Neural progenitor cell (in vitro differentiated cells): ENCODE results near the gene CDH2. TPM values are rescaled to one million over a fixed set of nuclear protein-coding genes. Genes with fewer than 3 reads are reported as not detected.
A peak's percentile ranks its signal among the peaks of the same experiment; 100 is the strongest.

Experiments used
- DNase-seq: peaks from one replicate; pipeline ENCODE4 v3.0.0-alpha.2; 2016; ENCODE audit warnings: low spot score
- H2AFZ ChIP-seq: fragments of 200-600 bp; sonication (generic); replicated peaks from 2 replicates; pipeline ENCODE4 v1.6.1; 2016; ENCODE audit warnings: antibody characterized with exemption
- H3F3A ChIP-seq: fragments of 200-600 bp; sonication (generic); 2 replicates; pipeline ENCODE4 v1.6.1; 2016; ENCODE audit warnings: antibody characterized with exemption, low read depth
- H3K27ac ChIP-seq: fragments of 200-600 bp; sonication (generic); 2 replicates; pipeline ENCODE4 v1.5.1; 2016; ENCODE audit warnings: mild to moderate bottlenecking
- H3K27me3 ChIP-seq: fragments of 200-600 bp; sonication (generic); 2 replicates; pipeline ENCODE4 v1.6.1; 2016; ENCODE audit warnings: mild to moderate bottlenecking, moderate library complexity
- H3K36me3 ChIP-seq: fragments of 200-600 bp; sonication (generic); 2 replicates; pipeline ENCODE4 v1.5.1; 2016
- H3K4me1 ChIP-seq: fragments of 200-600 bp; sonication (generic); 2 replicates; pipeline ENCODE4 v1.6.1; 2016; ENCODE audit warnings: mixed run types
- H3K4me2 ChIP-seq: fragments of 200-600 bp; sonication (generic); 2 replicates; pipeline ENCODE4 v1.6.1; 2016
- H3K4me3 ChIP-seq: fragments of 200-600 bp; sonication (generic); 2 replicates; pipeline ENCODE4 v1.5.1; 2016
- H3K79me2 ChIP-seq: fragments of 200-600 bp; sonication (generic); 2 replicates; pipeline ENCODE4 v1.6.1; 2016; ENCODE audit warnings: low read depth
- H3K9ac ChIP-seq: fragments of 200-600 bp; sonication (generic); 2 replicates; pipeline ENCODE4 v1.6.1; 2016
- H3K9me3 ChIP-seq: fragments of 200-600 bp; sonication (generic); 2 replicates; pipeline ENCODE4 v1.5.1; 2016; ENCODE audit warnings: low read depth
- H4K20me1 ChIP-seq: fragments of 200-600 bp; sonication (generic); 2 replicates; pipeline ENCODE4 v1.6.1; 2016; ENCODE audit warnings: low read depth
- H3K27ac Mint-ChIP-seq: 3 replicates; pipeline ENCODE4 v1.8.0; 2021; ENCODE audit warnings: mixed read lengths
- H3K27me3 Mint-ChIP-seq: 2 replicates; pipeline ENCODE4 v1.8.0; 2022; ENCODE audit warnings: low read depth, mild to moderate bottlenecking, inconsistent platforms, moderate library complexity, mixed read lengths; ENCODE audit not compliant: insufficient read depth
- H3K36me3 Mint-ChIP-seq: 3 replicates; pipeline ENCODE4 v1.8.0; 2021; ENCODE audit warnings: mixed read lengths
- H3K4me1 Mint-ChIP-seq: 3 replicates; pipeline ENCODE4 v1.8.0; 2021; ENCODE audit warnings: mixed read lengths
- H3K4me3 Mint-ChIP-seq: 3 replicates; pipeline ENCODE4 v1.8.0; 2021; ENCODE audit warnings: mild to moderate bottlenecking, moderate library complexity, mixed read lengths
- H3K9me3 Mint-ChIP-seq: 3 replicates; pipeline ENCODE4 v1.8.0; 2020; ENCODE audit warnings: mixed read lengths
- EZH2 ChIP-seq: fragments of 200-600 bp; sonication (generic); IDR thresholded peaks from 2 replicates; pipeline ENCODE4 v1.6.1; 2017; ENCODE audit warnings: antibody characterized with exemption, mild to moderate bottlenecking, moderate library complexity
- EZH2phosphoT487 ChIP-seq: fragments of 200-600 bp; sonication (generic); IDR thresholded peaks from 2 replicates; pipeline ENCODE4 v1.6.1; 2017; ENCODE audit warnings: antibody characterized with exemption
- total RNA-seq: library from RNA; depleted of rRNA; stranded (reverse); fragments of >200 nt; gene quantifications from 2 replicates; pipeline ENCODE4 v1.2.3, GENCODE V29; 2015; ENCODE audit warnings: low replicate concordance
- TF ChIP-seq, protein P1 (sequence below): fragments of 200-600 bp; sonication (generic); IDR thresholded peaks from 2 replicates; pipeline ENCODE4 v1.5.1; 2017; ENCODE audit warnings: antibody characterized with exemption, mild to moderate bottlenecking

Gene CDH2
- total RNA-seq, 1 donor from 2014 or later = 459 TPM

DNA sequence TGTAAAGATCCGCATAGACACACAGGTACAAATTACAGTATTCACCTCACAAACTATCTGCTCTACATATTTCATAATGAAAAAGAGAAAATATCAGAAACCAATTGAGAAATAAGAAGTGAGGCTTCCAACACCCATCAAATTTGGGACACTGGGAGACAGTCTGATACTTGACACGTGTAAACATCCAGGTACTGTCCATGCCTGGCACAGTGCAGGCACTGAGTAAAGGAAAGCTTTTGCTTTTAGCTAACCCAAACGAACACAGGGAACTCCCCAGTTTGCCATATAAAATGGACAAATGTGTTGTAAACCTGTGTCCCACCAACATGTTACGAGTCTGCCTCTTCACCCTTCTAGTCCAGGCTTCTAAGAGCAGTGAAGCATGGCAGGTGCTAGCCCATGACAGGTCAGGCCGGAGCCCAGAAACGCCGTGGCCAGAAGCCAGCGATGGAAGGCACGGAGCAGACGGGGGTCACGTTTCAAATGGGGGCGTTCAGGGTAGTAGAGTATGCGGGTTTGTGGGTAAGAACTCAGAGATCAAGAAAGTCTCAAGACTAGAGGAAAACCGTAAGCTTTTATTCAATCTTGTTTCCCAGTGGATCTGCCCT, 27.0 kb downstream of the CDH2 start:
- no peak overlapping the region for H3K27ac Mint-ChIP-seq

DNA sequence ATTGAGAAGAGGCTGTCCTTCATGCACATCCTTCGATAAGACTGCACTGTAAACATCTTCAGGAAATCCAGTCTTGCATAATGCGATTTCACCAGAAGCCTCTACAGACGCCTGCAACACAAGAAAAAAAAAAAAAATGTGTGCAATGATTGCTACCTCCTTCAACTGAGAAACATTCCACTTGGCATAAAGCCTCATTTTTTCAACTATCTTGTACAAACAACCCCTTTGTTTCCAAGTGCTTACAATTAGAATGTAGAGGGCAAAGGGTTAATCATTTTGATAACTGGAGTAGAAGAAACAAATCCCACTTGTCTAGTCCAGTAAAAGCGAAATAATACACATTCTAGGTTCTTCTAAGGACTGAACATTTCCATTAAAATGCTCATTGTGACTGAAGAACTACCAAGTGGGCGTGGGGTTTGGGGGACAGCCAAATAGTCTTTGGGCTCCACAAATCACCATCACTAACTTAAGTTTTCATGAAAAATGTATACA, 29.2 kb downstream of the CDH2 start:
- Histone ChIP-seq H3K4me1 (peaks cover 59% of the 10 kb centered on the region), H3K27me3 (no peaks in the 10 kb centered on the region), H3K36me3 (peaks cover 26% of the 10 kb centered on the region), H3K4me3 (no peak overlapping the region), H3K9ac (no peak overlapping the region), H4K20me1 (peaks cover 100% of the 10 kb centered on the region), H3K4me2 (peak overlapping the region; percentile 17), H3K79me2 (peaks cover 100% of the 10 kb centered on the region), H3K9me3 (no peaks in the 10 kb centered on the region), H3F3A (no peaks in the 10 kb centered on the region), H3K27ac (no peak overlapping the region), H2AFZ (no peak overlapping the region)
- H3K27me3 Mint-ChIP-seq = peaks cover 2% of the 10 kb centered on the region
- DNase-seq = no peak
- no peaks in the 10 kb centered on the region for H3K9me3 Mint-ChIP-seq
- peaks cover 39% of the 10 kb centered on the region for H3K36me3 Mint-ChIP-seq
- H3K27ac Mint-ChIP-seq = no peak overlapping the region
- peaks cover 41% of the 10 kb centered on the region for H3K4me1 Mint-ChIP-seq
- no peak overlapping the region for H3K4me3 Mint-ChIP-seq
- TF ChIP-seq, protein P1, sequence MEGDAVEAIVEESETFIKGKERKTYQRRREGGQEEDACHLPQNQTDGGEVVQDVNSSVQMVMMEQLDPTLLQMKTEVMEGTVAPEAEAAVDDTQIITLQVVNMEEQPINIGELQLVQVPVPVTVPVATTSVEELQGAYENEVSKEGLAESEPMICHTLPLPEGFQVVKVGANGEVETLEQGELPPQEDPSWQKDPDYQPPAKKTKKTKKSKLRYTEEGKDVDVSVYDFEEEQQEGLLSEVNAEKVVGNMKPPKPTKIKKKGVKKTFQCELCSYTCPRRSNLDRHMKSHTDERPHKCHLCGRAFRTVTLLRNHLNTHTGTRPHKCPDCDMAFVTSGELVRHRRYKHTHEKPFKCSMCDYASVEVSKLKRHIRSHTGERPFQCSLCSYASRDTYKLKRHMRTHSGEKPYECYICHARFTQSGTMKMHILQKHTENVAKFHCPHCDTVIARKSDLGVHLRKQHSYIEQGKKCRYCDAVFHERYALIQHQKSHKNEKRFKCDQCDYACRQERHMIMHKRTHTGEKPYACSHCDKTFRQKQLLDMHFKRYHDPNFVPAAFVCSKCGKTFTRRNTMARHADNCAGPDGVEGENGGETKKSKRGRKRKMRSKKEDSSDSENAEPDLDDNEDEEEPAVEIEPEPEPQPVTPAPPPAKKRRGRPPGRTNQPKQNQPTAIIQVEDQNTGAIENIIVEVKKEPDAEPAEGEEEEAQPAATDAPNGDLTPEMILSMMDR = no peak
- no peak for TF ChIP-seq EZH2
- TF ChIP-seq EZH2phosphoT487 = no peak

More for the DNA sequence above, 27.0 kb downstream of the CDH2 start:
- Histone ChIP-seq H2AFZ (no peak overlapping the region), H4K20me1 (peaks cover 100% of the 10 kb centered on the region), H3K36me3 (peaks cover 21% of the 10 kb centered on the region), H3K9ac (no peak overlapping the region), H3K4me3 (no peak overlapping the region), H3K79me2 (peaks cover 100% of the 10 kb centered on the region), H3K4me2 (no peak overlapping the region), H3F3A (peaks cover 4% of the 10 kb centered on the region), H3K4me1 (peaks cover 81% of the 10 kb centered on the region), H3K9me3 (no peaks in the 10 kb centered on the region), H3K27me3 (no peaks in the 10 kb centered on the region), H3K27ac (peak overlapping the region; percentile 48)
- DNase-seq = no peak
- H3K4me1 Mint-ChIP-seq = peaks cover 62% of the 10 kb centered on the region
- no peak overlapping the region for H3K4me3 Mint-ChIP-seq
- peaks cover 2% of the 10 kb centered on the region for H3K27me3 Mint-ChIP-seq
- H3K9me3 Mint-ChIP-seq = no peaks in the 10 kb centered on the region
- peaks cover 28% of the 10 kb centered on the region for H3K36me3 Mint-ChIP-seq
- TF ChIP-seq EZH2phosphoT487 (no peak), EZH2 (no peak)
- TF ChIP-seq, protein P1 = no peak

DNA sequence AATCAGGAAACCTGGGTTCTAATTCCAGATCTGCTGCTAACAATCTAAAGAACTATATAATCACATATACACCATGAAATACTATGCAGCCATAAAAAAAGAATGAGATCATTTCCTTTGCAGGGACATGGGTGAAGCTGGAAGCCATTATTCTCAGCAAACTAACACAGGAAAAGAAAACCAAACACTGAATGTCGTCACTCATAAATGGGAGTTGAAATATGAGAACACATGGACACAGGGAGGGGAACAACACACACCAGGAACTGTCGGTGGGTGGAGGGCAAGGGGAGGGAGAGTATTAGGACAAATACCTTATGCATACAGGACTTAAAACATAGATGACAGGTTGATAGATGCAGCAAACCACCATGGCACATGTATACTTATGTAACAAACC, 33.2 kb downstream of the CDH2 start:
- H3K4me1 Mint-ChIP-seq = peaks cover 9% of the 10 kb centered on the region
- Histone ChIP-seq H3K27ac (no peak overlapping the region), H3K4me1 (peaks cover 29% of the 10 kb centered on the region), H3K79me2 (peaks cover 100% of the 10 kb centered on the region), H3K9ac (no peak overlapping the region), H3K4me2 (no peak overlapping the region), H3F3A (no peaks in the 10 kb centered on the region), H3K27me3 (no peaks in the 10 kb centered on the region), H3K36me3 (peaks cover 42% of the 10 kb centered on the region), H3K4me3 (no peak overlapping the region), H2AFZ (no peak overlapping the region), H4K20me1 (peaks cover 100% of the 10 kb centered on the region), H3K9me3 (no peaks in the 10 kb centered on the region)
- H3K27me3 Mint-ChIP-seq = no peaks in the 10 kb centered on the region
- H3K4me3 Mint-ChIP-seq = no peak overlapping the region
- TF ChIP-seq EZH2 = no peak
- TF ChIP-seq, protein P1 = no peak
- no peak for TF ChIP-seq EZH2phosphoT487
- peaks cover 4% of the 10 kb centered on the region for H3K9me3 Mint-ChIP-seq
- DNase-seq = no peak
- peaks cover 64% of the 10 kb centered on the region for H3K36me3 Mint-ChIP-seq
- H3K27ac Mint-ChIP-seq = no peak overlapping the region
